GM12872 (cell line): ENCODE results near the gene GNG12.

ENCODE experiments used
- TF ChIP-seq, protein P1 (sequence below): IDR thresholded peaks from 3 replicates; pipeline ENCODE4 v1.5.1; 2011; ENCODE audit warnings: low read depth, mild to moderate bottlenecking, low read length, moderate library complexity; ENCODE audit not compliant: insufficient read depth

The GNG12 gene

DNA sequence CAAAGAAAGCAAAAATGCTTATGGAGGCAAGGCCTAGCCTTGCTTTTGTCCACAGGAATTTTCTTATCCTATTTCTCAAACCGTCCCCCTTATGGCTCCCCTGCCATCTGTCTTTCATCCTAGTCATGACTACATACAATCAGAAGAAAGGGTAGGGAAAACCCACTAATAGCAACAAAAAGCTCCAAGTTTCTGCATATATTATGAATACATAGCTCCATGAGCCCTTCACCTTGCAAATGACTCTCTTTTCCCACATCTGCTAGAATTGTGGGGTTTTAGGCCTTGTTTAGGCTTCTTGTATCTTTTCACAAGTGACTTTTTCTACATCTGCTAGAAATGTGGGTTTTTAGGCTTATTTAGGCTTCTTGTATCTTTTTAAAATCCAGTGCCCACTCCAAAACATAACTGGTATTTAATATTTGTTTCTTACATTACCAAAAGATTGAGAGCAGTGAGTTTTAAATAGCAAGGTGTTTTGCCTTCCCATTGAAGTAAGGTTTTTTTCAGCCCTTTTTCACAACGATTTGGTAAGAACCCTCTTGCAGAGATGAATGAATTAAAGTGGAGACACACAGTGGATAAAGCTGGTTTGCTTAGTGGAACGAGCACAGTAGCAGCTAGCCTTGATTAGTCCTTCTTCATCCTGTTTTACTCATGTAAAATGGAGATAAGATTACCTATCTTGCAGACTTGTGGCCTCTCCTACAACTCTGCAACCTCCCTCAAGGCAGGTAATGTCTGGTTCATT, 143.8 kb downstream of the GNG12 start:
- TF ChIP-seq, protein P1, sequence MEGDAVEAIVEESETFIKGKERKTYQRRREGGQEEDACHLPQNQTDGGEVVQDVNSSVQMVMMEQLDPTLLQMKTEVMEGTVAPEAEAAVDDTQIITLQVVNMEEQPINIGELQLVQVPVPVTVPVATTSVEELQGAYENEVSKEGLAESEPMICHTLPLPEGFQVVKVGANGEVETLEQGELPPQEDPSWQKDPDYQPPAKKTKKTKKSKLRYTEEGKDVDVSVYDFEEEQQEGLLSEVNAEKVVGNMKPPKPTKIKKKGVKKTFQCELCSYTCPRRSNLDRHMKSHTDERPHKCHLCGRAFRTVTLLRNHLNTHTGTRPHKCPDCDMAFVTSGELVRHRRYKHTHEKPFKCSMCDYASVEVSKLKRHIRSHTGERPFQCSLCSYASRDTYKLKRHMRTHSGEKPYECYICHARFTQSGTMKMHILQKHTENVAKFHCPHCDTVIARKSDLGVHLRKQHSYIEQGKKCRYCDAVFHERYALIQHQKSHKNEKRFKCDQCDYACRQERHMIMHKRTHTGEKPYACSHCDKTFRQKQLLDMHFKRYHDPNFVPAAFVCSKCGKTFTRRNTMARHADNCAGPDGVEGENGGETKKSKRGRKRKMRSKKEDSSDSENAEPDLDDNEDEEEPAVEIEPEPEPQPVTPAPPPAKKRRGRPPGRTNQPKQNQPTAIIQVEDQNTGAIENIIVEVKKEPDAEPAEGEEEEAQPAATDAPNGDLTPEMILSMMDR: no peak

DNA sequence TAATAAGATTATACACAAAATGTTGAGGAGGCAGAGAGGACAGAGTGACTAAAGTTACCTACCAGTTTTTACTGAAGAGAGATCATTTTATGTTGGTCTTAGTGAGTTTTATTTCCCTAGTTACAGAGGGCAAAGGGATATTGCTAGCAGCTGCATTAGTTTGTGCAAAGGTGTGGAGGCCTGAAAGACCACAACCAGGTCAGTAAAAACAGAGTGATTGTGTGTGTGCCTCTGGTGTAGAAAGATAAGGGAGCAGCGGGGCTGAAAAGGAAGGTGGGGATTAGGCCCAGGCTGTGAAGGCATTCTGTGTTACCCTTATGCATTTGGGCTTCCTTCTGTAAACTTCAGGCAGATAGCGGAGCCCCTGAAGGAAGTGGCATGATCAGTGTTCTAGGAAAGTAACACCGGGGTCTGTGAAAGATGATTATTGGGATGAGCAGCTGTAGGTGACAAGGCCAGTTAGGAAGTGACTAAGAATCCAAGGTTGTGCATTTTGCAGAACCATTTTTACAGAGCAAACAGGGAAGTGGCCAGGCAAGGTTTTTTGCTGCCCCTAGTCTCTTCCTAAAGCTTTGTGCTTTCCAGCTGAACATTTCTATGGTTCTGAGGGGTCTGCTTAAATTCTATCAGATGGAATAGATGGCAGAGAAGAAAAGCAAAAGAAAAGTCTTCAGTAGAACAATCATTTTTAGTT, 144.6 kb downstream of the GNG12 start:
- TF ChIP-seq, protein P1: no peak

DNA sequence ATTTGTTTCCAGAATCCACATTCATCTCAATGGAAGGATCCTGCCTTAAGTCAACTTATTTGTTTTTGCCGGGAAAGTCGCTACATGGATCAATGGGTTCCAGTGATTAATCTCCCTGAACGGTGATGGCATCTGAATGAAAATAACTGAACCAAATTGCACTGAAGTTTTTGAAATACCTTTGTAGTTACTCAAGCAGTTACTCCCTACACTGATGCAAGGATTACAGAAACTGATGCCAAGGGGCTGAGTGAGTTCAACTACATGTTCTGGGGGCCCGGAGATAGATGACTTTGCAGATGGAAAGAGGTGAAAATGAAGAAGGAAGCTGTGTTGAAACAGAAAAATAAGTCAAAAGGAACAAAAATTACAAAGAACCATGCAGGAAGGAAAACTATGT, 145.6 kb downstream of the GNG12 start:
- TF ChIP-seq, protein P1: no peak

DNA sequence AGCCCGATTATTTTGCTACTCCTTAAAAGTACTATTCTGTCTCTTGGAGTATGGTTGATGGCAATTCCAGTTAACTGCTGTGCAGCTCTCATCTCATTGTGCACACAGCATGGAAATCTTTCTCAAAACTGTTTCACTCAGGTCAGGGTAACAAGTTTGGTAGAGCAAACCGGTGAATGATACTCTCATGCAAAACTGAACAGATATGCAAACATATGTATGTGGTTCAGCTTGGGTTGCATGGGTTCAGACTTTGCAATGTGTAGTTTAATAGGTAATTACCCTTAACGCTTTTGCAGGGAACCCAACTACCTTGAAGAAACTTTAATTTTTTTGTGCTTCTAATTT, 146.1 kb downstream of the GNG12 start:
- TF ChIP-seq, protein P1: no peak

DNA sequence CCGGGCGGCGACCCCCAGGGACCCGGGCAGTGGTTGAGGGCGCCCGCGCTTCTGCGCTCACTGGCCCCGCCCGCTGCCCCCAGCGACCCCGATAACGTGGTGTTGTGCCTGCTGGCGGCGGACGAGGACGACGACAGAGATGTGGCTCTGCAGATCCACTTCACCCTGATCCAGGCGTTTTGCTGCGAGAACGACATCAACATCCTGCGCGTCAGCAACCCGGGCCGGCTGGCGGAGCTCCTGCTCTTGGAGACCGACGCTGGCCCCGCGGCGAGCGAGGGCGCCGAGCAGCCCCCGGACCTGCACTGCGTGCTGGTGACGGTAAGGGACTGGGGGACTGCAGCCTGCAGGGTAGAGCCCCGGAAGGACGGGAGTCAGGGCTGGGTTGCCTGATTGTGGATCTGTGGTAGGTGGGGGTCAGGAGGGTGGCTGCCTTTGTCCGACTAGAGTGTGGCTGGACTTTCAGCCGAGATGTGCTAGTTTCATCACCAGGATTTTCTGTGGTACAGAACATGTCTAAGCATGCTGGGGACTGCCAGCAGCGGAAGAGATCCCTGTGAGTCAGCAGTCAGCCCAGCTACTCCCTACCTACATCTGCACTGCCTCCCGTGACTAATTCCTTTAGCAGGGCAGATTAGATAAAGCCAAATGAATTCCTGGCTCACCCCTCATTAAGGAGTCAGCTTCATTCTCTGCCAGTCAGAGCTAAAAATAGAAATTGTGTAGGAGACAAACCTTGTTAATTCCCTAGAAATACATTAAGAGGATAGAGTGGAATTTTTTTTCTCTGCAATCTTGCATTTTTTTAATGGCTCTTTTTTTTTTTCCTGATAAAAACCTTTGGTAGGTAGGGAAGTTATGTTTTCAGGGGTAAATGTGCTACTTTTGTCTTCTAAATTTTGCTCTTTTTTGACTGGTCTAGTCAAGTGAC, 146.7 kb downstream of the GNG12 start:
- TF ChIP-seq, protein P1: no peak

DNA sequence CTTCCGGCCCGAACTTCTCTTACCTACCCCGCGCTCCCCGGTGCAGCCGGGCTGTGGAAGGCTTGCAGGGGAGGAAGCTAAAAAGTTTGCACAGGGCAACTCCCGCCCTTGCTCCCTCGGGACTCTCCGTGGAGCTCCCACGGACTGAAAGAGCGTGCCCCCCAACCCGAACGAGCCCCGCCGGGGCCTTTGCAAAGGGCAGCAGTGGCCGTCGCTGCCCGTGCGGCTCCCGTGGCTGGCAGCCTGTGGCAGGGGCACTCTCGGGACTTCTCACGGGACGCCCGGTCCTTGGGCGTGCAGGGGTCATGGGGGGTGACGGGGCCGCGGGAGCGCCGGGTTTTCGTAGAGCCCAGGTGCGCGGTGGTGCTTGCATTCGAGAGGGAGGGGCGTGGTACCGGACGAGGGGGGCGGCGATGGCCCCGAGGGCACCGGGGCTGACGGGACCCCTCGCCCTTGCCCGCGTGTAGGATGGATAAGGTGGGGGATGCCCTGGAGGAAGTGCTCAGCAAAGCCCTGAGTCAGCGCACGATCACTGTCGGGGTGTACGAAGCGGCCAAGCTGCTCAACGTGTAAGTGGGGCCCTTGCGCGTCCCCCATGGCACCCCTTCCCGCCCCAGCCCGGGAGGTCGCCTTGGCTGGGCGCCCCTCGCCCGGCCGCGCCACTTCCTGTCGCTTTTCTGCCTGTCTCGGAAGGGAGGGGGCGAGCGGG, 147.6 kb downstream of the GNG12 start:
- TF ChIP-seq, protein P1: no peak
